ENCODE results near the gene BABAM2.
"Not testable (repeated sequence)": the region's sequence is repeated elsewhere in the genome, so short reads cannot be mapped to it uniquely, and the experiment has no call there.

The BABAM2 gene

GRCh38 chr2:28327956-28328922, 437.7 kb downstream of the BABAM2 start:
- Histone ChIP-seq H3K36me3 (ENCODE audit: control insufficient read depth, insufficient read depth, low read length) (no peaks in the 10 kb centered on the region), H2AFZ (no peak overlapping the region), H3K79me2 (no peaks in the 10 kb centered on the region), H3K27me3 (ENCODE audit: control insufficient read depth, insufficient read depth, low read length) (no peaks in the 10 kb centered on the region), H3K9ac (no peak overlapping the region), H3K4me1 (no peaks in the 10 kb centered on the region), H3K4me2 (ENCODE audit: low read length) (no peak overlapping the region), H3K27ac (no peak overlapping the region), H3K4me3 (ENCODE audit: low read depth, low read length) (no peak overlapping the region), H3K9me3 (ENCODE audit: control insufficient read depth, low read length) (no peaks in the 10 kb centered on the region)
- no peak for TF ChIP-seq CTCF (IDR thresholded peaks at IDR 0.05)

GRCh38 chr2:28329184-28329583, 438.7 kb downstream of the BABAM2 start:
- TF ChIP-seq CTCF (IDR thresholded peaks at IDR 0.05), result no peak
- no peaks in the 10 kb centered on the region for H3K79me2 ChIP-seq
- no peak overlapping the region for H3K4me3 ChIP-seq (ENCODE audit: low read depth, low read length)
- no peak overlapping the region for H3K27ac ChIP-seq
- no peak overlapping the region for H2AFZ ChIP-seq
- no peak overlapping the region for H3K4me2 ChIP-seq (ENCODE audit: low read length)
- no peaks in the 10 kb centered on the region for H3K4me1 ChIP-seq
- H3K9me3 ChIP-seq (ENCODE audit: control insufficient read depth, low read length), result no peaks in the 10 kb centered on the region
- no peak overlapping the region for H3K9ac ChIP-seq
- no peaks in the 10 kb centered on the region for H3K27me3 ChIP-seq (ENCODE audit: control insufficient read depth, insufficient read depth, low read length)
- H3K36me3 ChIP-seq (ENCODE audit: control insufficient read depth, insufficient read depth, low read length), result no peaks in the 10 kb centered on the region

- not testable (repeated sequence) for H3K9me3 ChIP-seq (ENCODE audit: control insufficient read depth, low read length); H3K79me2 ChIP-seq; H3K36me3 ChIP-seq (ENCODE audit: control insufficient read depth, insufficient read depth, low read length)
Measured at GRCh38 chr2:28330722-28331121, 440.2 kb downstream of the BABAM2 start.

GRCh38 chr2:28331797-28332196, 441.3 kb downstream of the BABAM2 start:
- not testable (repeated sequence) for H3K9me3 ChIP-seq (ENCODE audit: control insufficient read depth, low read length); H3K4me3 ChIP-seq (ENCODE audit: low read depth, low read length); H3K4me2 ChIP-seq (ENCODE audit: low read length); H3K27ac ChIP-seq; H3K4me1 ChIP-seq; H3K36me3 ChIP-seq (ENCODE audit: control insufficient read depth, insufficient read depth, low read length); H3K27me3 ChIP-seq (ENCODE audit: control insufficient read depth, insufficient read depth, low read length); H3K79me2 ChIP-seq; H3K9ac ChIP-seq; H2AFZ ChIP-seq

More at GRCh38 chr2:28330722-28331121, 440.2 kb downstream of the BABAM2 start:
- not testable (repeated sequence) for H3K4me3 ChIP-seq (ENCODE audit: low read depth, low read length); H3K27me3 ChIP-seq (ENCODE audit: control insufficient read depth, insufficient read depth, low read length); H3K4me1 ChIP-seq; H3K9ac ChIP-seq; H3K27ac ChIP-seq; H3K4me2 ChIP-seq (ENCODE audit: low read length); H2AFZ ChIP-seq

- Histone ChIP-seq H3K4me2 (ENCODE audit: low read length) (no peak overlapping the region), H3K9me3 (ENCODE audit: control insufficient read depth, low read length) (no peaks in the 10 kb centered on the region), H3K79me2 (no peaks in the 10 kb centered on the region), H2AFZ (no peak overlapping the region), H3K4me3 (ENCODE audit: low read depth, low read length) (no peak overlapping the region), H3K4me1 (no peaks in the 10 kb centered on the region), H3K27ac (no peak overlapping the region), H3K27me3 (ENCODE audit: control insufficient read depth, insufficient read depth, low read length) (no peaks in the 10 kb centered on the region), H3K9ac (no peak overlapping the region), H3K36me3 (ENCODE audit: control insufficient read depth, insufficient read depth, low read length) (no peaks in the 10 kb centered on the region)
- TF ChIP-seq CTCF (IDR thresholded peaks at IDR 0.05), result no peak
Measured at GRCh38 chr2:28332696-28333095, 442.2 kb downstream of the BABAM2 start.

All from parathyroid adenoma (tissue), 2 donors.